Right forelimb (tissue), 1 donor: ENCODE results near the gene ZBTB42.

Source experiments
- DNase-seq: peaks from one replicate; pipeline ENCODE4 v3.0.0-alpha.2; 2018

ZBTB42 gene

DNA sequence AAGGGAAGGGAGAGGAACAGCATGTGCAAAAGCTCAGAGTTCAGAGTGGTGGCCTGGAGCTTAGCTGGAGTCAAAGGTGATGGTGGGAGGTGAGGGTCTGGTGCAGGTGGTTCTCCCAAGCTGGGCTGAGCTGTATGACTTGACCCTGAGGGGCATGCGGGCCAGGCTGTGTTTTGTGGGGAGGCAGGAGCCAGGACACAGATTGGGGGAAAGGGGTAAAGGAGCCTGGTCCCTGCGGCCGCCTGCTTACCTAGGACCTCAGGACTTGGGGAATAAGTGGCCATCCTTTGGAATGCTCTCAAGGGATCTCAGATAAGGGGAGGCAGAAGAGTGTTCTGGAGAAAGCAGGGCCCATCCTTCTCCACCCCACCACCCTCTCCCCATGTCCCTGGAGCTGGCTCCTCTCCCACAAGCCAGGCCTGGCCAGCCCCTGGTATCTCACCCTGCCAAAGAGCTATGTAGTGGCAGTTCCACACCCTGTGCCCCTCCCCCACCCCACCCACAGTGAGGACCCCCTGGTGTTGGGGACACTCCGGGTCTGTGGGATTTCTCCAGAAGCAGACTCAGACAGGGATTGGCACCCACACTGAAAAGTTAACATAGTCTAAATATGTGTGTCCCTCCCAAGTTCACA lies 44.2 kb downstream of the ZBTB42 start:
- no peak for DNase-seq

DNA sequence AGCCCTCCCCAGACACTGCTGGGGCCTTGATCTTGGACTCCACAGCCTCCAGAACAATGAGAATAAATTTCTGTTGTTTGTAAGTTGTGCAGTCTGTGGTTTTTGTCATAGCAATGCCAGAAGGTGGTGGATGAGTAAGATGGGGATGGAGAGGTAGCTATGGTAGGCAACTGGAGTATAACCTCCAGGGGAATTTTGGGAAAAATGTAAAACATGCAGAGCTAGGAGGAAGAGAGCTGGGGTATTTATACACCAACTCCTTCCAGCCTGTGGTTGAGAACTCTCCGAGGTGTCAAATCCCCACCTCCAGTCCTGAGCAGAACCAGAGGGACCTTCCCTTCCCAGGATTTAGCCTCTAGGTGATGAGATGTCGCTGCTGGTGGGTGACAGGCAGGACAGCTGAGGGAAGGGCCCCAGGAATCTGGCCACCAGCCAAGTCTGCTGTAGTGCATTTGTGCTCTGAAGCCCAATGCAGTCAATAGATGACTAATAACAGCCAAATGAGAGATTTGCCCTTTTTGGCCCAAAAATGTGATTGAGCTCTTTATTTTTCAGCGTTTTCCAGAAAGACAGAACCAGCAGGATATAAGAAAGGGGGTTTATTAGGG lies 45.0 kb downstream of the ZBTB42 start:
- no peak for DNase-seq

DNA sequence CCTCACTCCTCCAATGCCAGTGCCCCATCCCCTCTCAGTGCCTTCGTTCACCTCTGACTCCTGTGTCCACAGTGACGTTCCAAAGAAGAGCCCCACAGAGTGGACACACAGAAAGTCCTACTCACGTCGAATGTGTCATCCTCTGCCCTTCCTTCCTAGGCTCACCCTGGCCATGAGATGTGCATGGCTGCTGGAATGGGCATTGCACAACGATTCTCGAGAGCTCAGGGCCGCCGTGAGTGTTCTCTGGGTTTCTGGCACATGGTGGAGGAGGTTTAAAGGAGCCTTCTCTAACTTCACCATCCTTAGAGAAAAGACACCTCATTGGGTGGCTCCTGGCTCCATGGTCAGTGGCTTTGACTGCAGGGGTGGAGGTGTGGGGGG lies 51.4 kb downstream of the ZBTB42 start:
- DNase-seq = no peak
